AG10803 (cell line): ENCODE results near the gene MYO15A.

Experiments
- DNase-seq: peaks from one replicate; pipeline ENCODE4 v3.0.0; 2010; ENCODE audit warnings: low read depth
- H3K4me3 ChIP-seq: 2 replicates; pipeline ENCODE4 v1.5.1; 2011; ENCODE audit warnings: mild to moderate bottlenecking, low read length, control low read depth
- TF ChIP-seq, protein P1 (sequence below): conservative IDR thresholded peaks from 2 replicates; pipeline ENCODE4 v1.5.1; 2011; ENCODE audit warnings: mild to moderate bottlenecking, low read length, control low read depth, inconsistent platforms

The MYO15A gene

GRCh38 chr17:18229254-18229653 lies 120.7 kb downstream of the MYO15A start:
- no peak for DNase-seq
- no peak overlapping the region for H3K4me3 ChIP-seq
- TF ChIP-seq, protein P1, sequence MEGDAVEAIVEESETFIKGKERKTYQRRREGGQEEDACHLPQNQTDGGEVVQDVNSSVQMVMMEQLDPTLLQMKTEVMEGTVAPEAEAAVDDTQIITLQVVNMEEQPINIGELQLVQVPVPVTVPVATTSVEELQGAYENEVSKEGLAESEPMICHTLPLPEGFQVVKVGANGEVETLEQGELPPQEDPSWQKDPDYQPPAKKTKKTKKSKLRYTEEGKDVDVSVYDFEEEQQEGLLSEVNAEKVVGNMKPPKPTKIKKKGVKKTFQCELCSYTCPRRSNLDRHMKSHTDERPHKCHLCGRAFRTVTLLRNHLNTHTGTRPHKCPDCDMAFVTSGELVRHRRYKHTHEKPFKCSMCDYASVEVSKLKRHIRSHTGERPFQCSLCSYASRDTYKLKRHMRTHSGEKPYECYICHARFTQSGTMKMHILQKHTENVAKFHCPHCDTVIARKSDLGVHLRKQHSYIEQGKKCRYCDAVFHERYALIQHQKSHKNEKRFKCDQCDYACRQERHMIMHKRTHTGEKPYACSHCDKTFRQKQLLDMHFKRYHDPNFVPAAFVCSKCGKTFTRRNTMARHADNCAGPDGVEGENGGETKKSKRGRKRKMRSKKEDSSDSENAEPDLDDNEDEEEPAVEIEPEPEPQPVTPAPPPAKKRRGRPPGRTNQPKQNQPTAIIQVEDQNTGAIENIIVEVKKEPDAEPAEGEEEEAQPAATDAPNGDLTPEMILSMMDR: no peak
